Measurements from ENCODE around the gene CLEC6A. TPM values are rescaled to one million over a fixed set of nuclear protein-coding genes. Genes with fewer than 3 reads are reported as not detected.
"Not testable (repeated sequence)": the region's sequence is repeated elsewhere in the genome, so short reads cannot be mapped to it uniquely, and the experiment has no call there.

CLEC6A gene
- total RNA-seq, 1 donor = not detected

- DNase-seq (ENCODE audit: low read depth in 2 of 3, low spot score in 2 of 3) = no peak
Measured at GRCh38 chr12:8491646-8492530, 36.1 kb downstream of the CLEC6A start.

- peak in 2 of 3 donors; percentile 85 to 93 for DNase-seq (ENCODE audit: low read depth in 2 of 3, low spot score in 2 of 3)
Measured at GRCh38 chr12:8493084-8493483, 37.3 kb downstream of the CLEC6A start.

- DNase-seq (ENCODE audit: low read depth in 2 of 3, low spot score in 2 of 3) = not testable (repeated sequence)
Measured at GRCh38 chr12:8495671-8496070, 39.9 kb downstream of the CLEC6A start.

- DNase-seq (ENCODE audit: low read depth in 2 of 3, low spot score in 2 of 3) = not testable (repeated sequence)
Measured at GRCh38 chr12:8496074-8496473, 40.3 kb downstream of the CLEC6A start.

- peak in 1 of 3 donors; percentile 34 for DNase-seq (ENCODE audit: low read depth in 2 of 3, low spot score in 2 of 3)
Measured at GRCh38 chr12:8499616-8500015, 43.9 kb downstream of the CLEC6A start.

- peak in 2 of 3 donors; percentile 50 to 79 for DNase-seq (ENCODE audit: low read depth in 2 of 3, low spot score in 2 of 3)
Measured at GRCh38 chr12:8501720-8502119, 46.0 kb downstream of the CLEC6A start.

GRCh38 chr12:8504351-8504750, 48.6 kb downstream of the CLEC6A start:
- DNase-seq (ENCODE audit: low read depth in 2 of 3, low spot score in 2 of 3) = no peak

GRCh38 chr12:8507596-8507995, 51.8 kb downstream of the CLEC6A start:
- DNase-seq (ENCODE audit: low read depth in 2 of 3, low spot score in 2 of 3) = no peak

- no peak for DNase-seq (ENCODE audit: low read depth in 2 of 3, low spot score in 2 of 3)
Measured at GRCh38 chr12:8508223-8508622, 52.5 kb downstream of the CLEC6A start.

GRCh38 chr12:8508910-8509841, 53.4 kb downstream of the CLEC6A start:
- no peak for DNase-seq (ENCODE audit: low read depth in 2 of 3, low spot score in 2 of 3)

GRCh38 chr12:8513256-8513655, 57.5 kb downstream of the CLEC6A start, which contains the start of gene CLEC4D:
Gene CLEC4D (plus strand): TSS chr12:8513503. CDS start chr12:8513733, 230 bp downstream.
- no peak for DNase-seq (ENCODE audit: low read depth in 2 of 3, low spot score in 2 of 3)

- DNase-seq (ENCODE audit: low read depth in 2 of 3, low spot score in 2 of 3) = no peak
Measured at GRCh38 chr12:8517971-8518370, 62.2 kb downstream of the CLEC6A start.

GRCh38 chr12:8519171-8519570, 63.4 kb downstream of the CLEC6A start:
- peak in 1 of 3 donors; percentile 16 for DNase-seq (ENCODE audit: low read depth in 2 of 3, low spot score in 2 of 3)

- no peak for DNase-seq (ENCODE audit: low read depth in 2 of 3, low spot score in 2 of 3)
Measured at GRCh38 chr12:8527250-8528130, 71.7 kb downstream of the CLEC6A start.

Small RNAs within 50 kb of the gene (small RNA-seq; reads per million reads assigned to genes)
- not detected for gene RNU6-275P

Other genes with a start within 250 kb of the CLEC6A start
- under 0.01 TPM for gene FAM90A1, start 228.3 kb upstream of the CLEC6A start, total RNA-seq
- under 0.01 TPM for gene CLEC4D, start 57.5 kb downstream of the CLEC6A start, total RNA-seq
- gene CLEC4E, start 84.9 kb downstream of the CLEC6A start, total RNA-seq = not detected
- gene AICDA, start 156.9 kb downstream of the CLEC6A start, total RNA-seq = not detected
- gene MFAP5, start 206.9 kb downstream of the CLEC6A start, total RNA-seq = not detected
- gene RIMKLB, start 242.0 kb downstream of the CLEC6A start, total RNA-seq = 48.2 TPM

All from hematopoietic multipotent progenitor cell (in vitro differentiated cells).